ENCODE data around the gene CDT1.
"Not testable (repeated sequence)": the region's sequence is repeated elsewhere in the genome, so short reads cannot be mapped to it uniquely, and the experiment has no call there.

CDT1 gene

GRCh38 chr16:88820385-88821025, 16.9 kb downstream of the CDT1 start:
- no peak for DNase-seq

GRCh38 chr16:88821168-88821850, 17.7 kb downstream of the CDT1 start:
- DNase-seq, result no peak

GRCh38 chr16:88822281-88823040, 18.9 kb downstream of the CDT1 start:
- no peak for DNase-seq

GRCh38 chr16:88823646-88824045, 20.1 kb downstream of the CDT1 start:
- DNase-seq, result not testable (repeated sequence)

- DNase-seq, result no peak
Measured at GRCh38 chr16:88824256-88825077, 20.9 kb downstream of the CDT1 start.

- DNase-seq, result no peak
Measured at GRCh38 chr16:88825146-88825545, 21.6 kb downstream of the CDT1 start.

- no peak for DNase-seq
Measured at GRCh38 chr16:88826070-88826840, 22.7 kb downstream of the CDT1 start.

- no peak for DNase-seq
Measured at GRCh38 chr16:88827727-88828126, 24.1 kb downstream of the CDT1 start.

GRCh38 chr16:88828711-88829110, 25.1 kb downstream of the CDT1 start:
- no peak for DNase-seq

- no peak for DNase-seq
Measured at GRCh38 chr16:88830258-88830657, 26.7 kb downstream of the CDT1 start.

GRCh38 chr16:88830783-88831182, 27.2 kb downstream of the CDT1 start:
- DNase-seq, result no peak

GRCh38 chr16:88831838-88832237, 28.2 kb downstream of the CDT1 start:
- DNase-seq, result no peak

- DNase-seq, result no peak
Measured at GRCh38 chr16:88833086-88833485, 29.5 kb downstream of the CDT1 start.

GRCh38 chr16:88834670-88835069, 31.1 kb downstream of the CDT1 start:
- no peak for DNase-seq

GRCh38 chr16:88835383-88835782, 31.8 kb downstream of the CDT1 start:
- DNase-seq, result no peak

GRCh38 chr16:88835818-88836217, 32.2 kb downstream of the CDT1 start:
- DNase-seq, result no peak

- no peak for DNase-seq
Measured at GRCh38 chr16:88836791-88837190, 33.2 kb downstream of the CDT1 start.

GRCh38 chr16:88837806-88838205, 34.2 kb downstream of the CDT1 start:
- DNase-seq, result no peak

GRCh38 chr16:88838566-88838965, 35.0 kb downstream of the CDT1 start:
- DNase-seq, result no peak

- DNase-seq, result no peak
Measured at GRCh38 chr16:88839026-88839529, 35.5 kb downstream of the CDT1 start.

GRCh38 chr16:88839745-88840599, 36.4 kb downstream of the CDT1 start:
- DNase-seq, result no peak

Data from amniotic stem cell (primary cell).